Measurements from ENCODE around the gene SOST. TPM values are rescaled to one million over a fixed set of nuclear protein-coding genes. Genes with fewer than 3 reads are reported as not detected.
A peak's percentile ranks its signal among the peaks of the same experiment; 100 is the strongest.

The SOST gene
- total and polyA plus RNA-seq, 2 donors (not counting 3 experiments of a cell fraction or from before 2014, with no cell fraction given): not detected

GRCh38 chr17:43808076-43808475, 49.5 kb upstream of the SOST start:
- POLR2A ChIA-PET: no interaction called here
- FAIRE-seq (no peak), DNase-seq (ENCODE audit: low read depth, low spot score) (no peak)
- CTCF ChIA-PET: interaction anchor here (0.5 kb wide), 1 partner anchor 10 kb away, joined by 3 read pairs; no protein-coding TSS in a partner anchor
- no TSS peak for BruUV-seq (replicated peaks)
- no peak overlapping the region for H3K9ac ChIP-seq (replicated peaks; ENCODE audit: extremely low read depth, insufficient read depth, low read length)
- dilution Hi-C loops (cut with MboI; ENCODE audit: extremely low pct_ligation_motif_present, low sequenced_read_pairs): no loop called here
- no peak overlapping the region for H3K4me3 ChIP-seq (replicated peaks in 1 of 3; ENCODE audit: insufficient read depth in 1 of 3, low read depth in 1 of 3, low read length in 3 of 3)
- peaks cover 0 to 1% of the 10 kb centered on the region in 2 experiments for H3K36me3 ChIP-seq (ENCODE audit: control insufficient read depth in 2 of 2, extremely low read depth in 1 of 2, insufficient read depth in 2 of 2, low read length in 2 of 2)
- H3K27me3 ChIP-seq (ENCODE audit: control insufficient read depth in 2 of 2, insufficient read depth in 2 of 2, low read length in 2 of 2): no peaks in the 10 kb centered on the region
- H3K4me1 ChIP-seq (ENCODE audit: control insufficient read depth, extremely low read depth, insufficient read depth, low read length): peaks cover 9% of the 10 kb centered on the region
- no peak for TF ChIP-seq JUN (IDR thresholded peaks at IDR 0.05; ENCODE audit: borderline replicate concordance, insufficient read depth, insufficient read length, low read depth)
- TF ChIP-seq MAX (IDR thresholded peaks at IDR 0.05; ENCODE audit: insufficient read depth, insufficient read length): no peak
- TF ChIP-seq POLR2A (IDR thresholded peaks at IDR 0.05; ENCODE audit: low read depth, low read length): no peak
- TF ChIP-seq FOS (IDR thresholded peaks at IDR 0.05; ENCODE audit: borderline replicate concordance, insufficient read depth, low read length): no peak
- no peaks in the 10 kb centered on the region for H3K79me2 ChIP-seq (ENCODE audit: control insufficient read depth, insufficient read depth, low read length)
- no peaks in the 10 kb centered on the region for H4K20me1 ChIP-seq (replicated peaks; ENCODE audit: control insufficient read depth, extremely low read depth, insufficient read depth, low read length)
- H2AFZ ChIP-seq (ENCODE audit: low read depth, low read length): no peak overlapping the region
- no peaks in the 10 kb centered on the region for H3K9me1 ChIP-seq (replicated peaks; ENCODE audit: control insufficient read depth, extremely low read depth, insufficient read depth, low read length)
- intact Hi-C loops (cut with micrococcal nuclease): no loop called here
- H3K4me2 ChIP-seq (ENCODE audit: insufficient read depth, low read length): no peak overlapping the region
- H3K9me3 ChIP-seq (replicated peaks; ENCODE audit: control insufficient read depth, insufficient read depth, low read length): no peaks in the 10 kb centered on the region
- H3K27ac ChIP-seq (ENCODE audit: insufficient read depth, low read depth, low read length): no peak overlapping the region

- intact Hi-C loops (cut with micrococcal nuclease) (no loop called here), dilution Hi-C loops (cut with MboI; ENCODE audit: extremely low pct_ligation_motif_present, low sequenced_read_pairs) (no loop called here)
- H3K27ac ChIP-seq (ENCODE audit: insufficient read depth, low read depth, low read length): no peak overlapping the region
- TF ChIP-seq CTCF (IDR thresholded peaks at IDR 0.05; ENCODE audit: extremely low read depth in 1 of 2, insufficient read depth in 1 of 2, low read depth in 1 of 2, low read length in 2 of 2): no peak
- no TSS peak for BruUV-seq (replicated peaks)
- no peaks in the 10 kb centered on the region for H3K36me3 ChIP-seq (ENCODE audit: control insufficient read depth in 2 of 2, extremely low read depth in 1 of 2, insufficient read depth in 2 of 2, low read length in 2 of 2)
- H3K4me3 ChIP-seq (replicated peaks in 1 of 3; ENCODE audit: insufficient read depth in 1 of 3, low read depth in 1 of 3, low read length in 3 of 3): no peak overlapping the region
- no peaks in the 10 kb centered on the region for H3K27me3 ChIP-seq (ENCODE audit: control insufficient read depth in 2 of 2, insufficient read depth in 2 of 2, low read length in 2 of 2)
- H4K20me1 ChIP-seq (replicated peaks; ENCODE audit: control insufficient read depth, extremely low read depth, insufficient read depth, low read length): no peaks in the 10 kb centered on the region
- FAIRE-seq (peak; percentile 73), DNase-seq (ENCODE audit: low read depth, low spot score) (no peak)
- no peak overlapping the region for H2AFZ ChIP-seq (ENCODE audit: low read depth, low read length)
- H3K4me2 ChIP-seq (ENCODE audit: insufficient read depth, low read length): no peak overlapping the region
- no peaks in the 10 kb centered on the region for H3K79me2 ChIP-seq (ENCODE audit: control insufficient read depth, insufficient read depth, low read length)
- ChIA-PET CTCF (interaction anchor here (1.2 to 2.0 kb wide), 4 partner anchors 12 to 36 kb away, joined by 3 to 6 read pairs (median 5); no protein-coding TSS in a partner anchor), POLR2A (no interaction called here)
- peaks cover 13% of the 10 kb centered on the region for H3K4me1 ChIP-seq (ENCODE audit: control insufficient read depth, extremely low read depth, insufficient read depth, low read length)
- no peaks in the 10 kb centered on the region for H3K9me3 ChIP-seq (replicated peaks; ENCODE audit: control insufficient read depth, insufficient read depth, low read length)
- H3K9me1 ChIP-seq (replicated peaks; ENCODE audit: control insufficient read depth, extremely low read depth, insufficient read depth, low read length): no peaks in the 10 kb centered on the region
- H3K9ac ChIP-seq (replicated peaks; ENCODE audit: extremely low read depth, insufficient read depth, low read length): no peak overlapping the region
These were observed 46.5 kb upstream of the SOST start for GRCh38 chr17:43805117-43805516.
